Stimulated activated CD4-positive, alpha-beta T cell treated with anti-CD3 and anti-CD28 coated beads, TNF-alpha, amount 100 ng/mL, for 24 hours (primary cell): ENCODE results near the gene EPHA2.
"Not testable (repeated sequence)": the region's sequence is repeated elsewhere in the genome, so short reads cannot be mapped to it uniquely, and the experiment has no call there.

Experiments
- DNase-seq, 3 experiments: peaks; one replicate each; pipeline ENCODE4 v3.0.0-alpha.2; 2020; ENCODE audit warnings: low read depth in 3 of 3

Gene EPHA2

DNA sequence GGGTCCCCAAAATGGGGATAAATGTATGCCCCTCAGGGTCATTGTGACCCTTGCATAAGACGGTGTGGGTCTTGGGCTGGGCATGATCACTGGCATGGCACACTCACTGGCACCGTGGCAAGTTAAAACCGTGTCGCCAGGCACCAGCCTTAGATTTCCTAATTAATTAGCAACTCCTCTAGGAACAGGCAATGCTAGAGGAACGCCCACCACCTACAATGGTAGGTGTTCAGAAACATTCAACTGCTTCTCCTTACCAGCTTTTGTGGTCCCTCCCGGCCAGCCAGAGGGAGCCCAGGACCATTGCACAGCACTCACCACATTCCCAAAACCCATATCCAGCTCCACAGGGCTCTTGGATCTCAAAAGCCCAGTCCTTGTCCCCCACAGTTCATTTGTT, 36.4 kb downstream of the EPHA2 start:
- no peak for DNase-seq

DNA sequence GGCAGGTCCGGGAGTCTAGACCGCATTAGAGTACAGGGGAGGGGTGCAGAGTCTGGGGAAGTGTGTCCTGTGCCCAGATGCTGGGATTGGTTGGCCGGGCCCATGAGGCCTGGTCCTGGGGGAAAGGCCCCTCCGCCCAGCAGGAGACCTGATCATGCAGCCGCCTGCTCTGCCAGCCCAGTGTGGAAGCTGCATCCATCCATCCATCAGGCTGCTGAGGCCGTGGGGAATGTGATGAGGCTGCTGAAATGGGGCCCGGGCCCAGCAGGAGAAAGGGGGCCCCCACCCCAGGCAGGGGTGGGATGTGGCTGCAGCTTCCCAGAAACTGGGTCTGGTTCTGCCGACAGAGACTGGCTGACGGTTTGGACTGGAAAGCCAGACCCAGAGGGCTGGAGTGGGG, 37.2 kb downstream of the EPHA2 start:
- no peak for DNase-seq

DNA sequence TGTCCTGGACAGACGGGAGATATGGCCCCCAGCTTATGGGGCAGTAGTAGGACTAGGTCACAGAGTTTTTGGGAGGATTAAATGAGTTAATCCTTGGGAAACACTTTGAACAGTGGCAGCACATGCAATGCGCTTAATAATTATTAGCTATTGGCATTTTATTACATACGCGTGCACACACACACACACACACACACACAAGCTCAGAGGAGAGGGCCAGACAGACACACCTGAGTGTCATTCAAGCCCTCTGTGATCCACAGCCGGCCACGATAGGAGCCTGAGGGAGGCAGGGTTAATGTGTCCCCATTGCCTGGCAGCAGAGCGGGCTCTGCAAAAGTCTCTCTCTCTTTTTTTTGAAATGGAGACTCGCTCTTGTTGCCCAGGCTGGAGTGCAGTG, 37.9 kb downstream of the EPHA2 start:
- DNase-seq = no peak

DNA sequence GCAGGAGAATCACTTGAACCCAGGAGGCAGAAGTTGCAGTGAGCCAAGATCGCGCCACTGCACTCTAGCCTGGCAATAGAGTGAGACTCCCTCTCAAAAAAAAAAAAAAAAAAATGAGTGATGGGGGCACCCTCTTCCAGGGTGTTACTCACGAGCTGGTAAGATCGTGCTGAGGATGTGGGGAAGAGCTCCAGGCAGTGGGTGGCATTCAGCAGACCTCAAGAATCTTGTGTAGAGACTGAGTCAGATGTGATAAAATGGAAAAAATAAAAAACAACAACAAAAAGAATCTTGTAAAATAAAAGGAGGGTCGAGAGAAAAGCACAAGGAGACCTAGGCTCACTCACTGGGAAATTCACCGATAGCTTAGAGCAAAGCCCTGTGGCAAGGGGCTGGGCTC, 38.5 kb downstream of the EPHA2 start:
- DNase-seq = no peak

DNA sequence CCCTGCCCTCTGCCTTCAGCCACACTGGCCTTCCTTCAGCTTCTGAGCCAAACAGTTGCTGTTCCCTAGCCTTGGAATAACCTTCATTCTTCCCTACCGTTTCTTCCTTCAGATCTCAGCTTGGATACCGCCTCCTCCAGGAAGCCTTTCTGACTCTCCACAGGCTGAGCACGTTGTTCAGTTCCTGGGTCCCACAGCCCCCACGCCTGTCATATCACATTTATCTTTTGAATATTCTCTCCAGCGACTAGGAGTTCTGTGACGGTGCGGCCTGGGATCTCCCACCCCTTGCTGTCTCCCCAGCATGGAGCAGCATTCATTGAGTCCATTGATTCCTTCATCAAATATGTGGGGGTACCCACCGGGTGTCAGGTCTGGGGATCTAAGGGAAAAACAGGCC, 39.2 kb downstream of the EPHA2 start:
- DNase-seq = no peak

DNA sequence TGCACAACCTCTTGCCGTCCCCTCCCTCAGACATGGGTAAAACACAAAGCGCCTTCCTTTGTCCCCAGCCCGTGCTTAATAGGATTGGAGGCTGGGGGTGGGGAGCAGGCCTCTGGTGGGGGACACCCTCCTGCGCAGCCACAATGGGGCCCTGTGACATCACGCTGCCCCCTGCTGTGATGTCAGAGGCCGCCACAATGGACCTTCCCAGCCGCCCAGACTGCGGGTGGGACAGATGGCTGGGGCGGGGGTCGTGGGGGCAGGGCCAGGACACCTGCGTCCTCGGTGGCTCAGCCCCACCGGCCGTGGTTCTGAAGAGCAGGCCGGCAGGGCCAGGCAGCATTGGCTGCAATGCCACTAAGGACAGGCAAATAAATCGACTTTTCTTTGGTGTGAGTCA, 39.9 kb downstream of the EPHA2 start:
- no peak for DNase-seq

DNA sequence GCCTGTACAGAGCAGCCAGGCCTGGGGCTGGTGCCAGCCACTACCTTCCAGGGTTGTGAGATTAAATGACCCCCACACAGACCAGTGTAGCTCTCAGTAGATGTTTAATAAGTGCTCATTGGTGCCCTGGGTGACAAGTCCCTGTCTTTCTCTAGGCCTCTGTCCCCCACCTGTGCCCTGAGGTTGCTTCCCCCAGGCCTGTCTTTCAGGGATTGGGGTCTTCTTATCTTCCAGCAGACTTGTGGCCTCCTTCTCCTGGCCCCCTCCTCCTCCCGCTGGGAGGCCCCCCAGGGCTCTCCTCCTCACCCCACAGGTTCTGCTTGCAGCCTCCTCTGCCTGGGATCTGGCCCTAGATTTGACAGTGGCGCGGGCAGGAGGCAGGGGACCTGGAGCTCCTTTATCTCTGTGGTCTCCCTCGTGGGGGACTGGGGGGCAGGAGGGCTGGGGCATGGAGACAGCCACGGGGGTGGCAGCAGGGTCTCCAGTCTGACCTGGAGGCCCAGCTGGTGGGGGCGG, 40.3 kb downstream of the EPHA2 start:
- no peak for DNase-seq

DNA sequence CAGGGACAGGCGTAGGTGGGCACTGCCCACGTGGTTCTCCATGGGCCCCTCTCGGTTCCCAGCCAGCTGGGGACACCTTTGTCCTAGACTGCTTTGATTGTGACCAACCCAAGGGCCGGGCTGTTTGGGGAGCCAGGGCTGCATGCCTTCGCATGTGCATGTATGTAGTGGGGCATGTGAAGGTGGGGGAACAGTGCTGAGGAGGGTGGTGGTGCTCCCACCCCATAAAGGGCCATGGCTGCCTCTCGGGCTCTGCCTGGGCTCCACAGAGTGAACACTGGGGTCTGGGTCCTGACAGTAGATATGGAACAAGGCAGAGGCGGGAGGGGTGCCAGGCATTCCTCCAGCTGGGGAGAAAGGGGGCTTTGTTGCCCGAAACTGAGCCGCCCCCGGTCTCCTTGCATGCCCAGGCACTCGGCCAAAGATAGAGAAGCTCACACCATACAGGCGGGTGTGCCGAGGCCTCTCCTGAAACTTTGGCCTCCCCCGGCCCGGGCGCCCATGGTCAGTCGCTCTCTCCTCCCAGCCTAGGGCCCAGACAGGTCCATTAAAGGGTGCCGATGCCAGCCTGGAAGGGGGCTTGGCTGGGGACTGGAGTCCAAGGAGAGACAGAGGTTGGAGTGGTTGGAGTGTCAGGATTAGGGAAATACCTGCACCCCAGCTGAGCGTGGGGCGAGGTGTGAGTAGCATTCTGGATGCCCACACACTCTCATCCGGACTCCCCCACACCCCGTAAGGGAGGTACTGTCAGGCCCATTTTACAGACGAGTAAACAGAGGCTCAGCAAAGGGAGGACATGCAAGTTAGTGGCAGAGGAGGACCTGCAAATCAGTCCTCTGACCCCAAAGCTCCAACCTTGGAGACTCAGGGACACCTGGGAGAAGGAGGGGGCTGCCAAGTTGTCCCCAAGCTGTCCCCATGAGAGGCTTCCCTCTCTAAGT, 41.1 kb downstream of the EPHA2 start:
- DNase-seq = no peak

DNA sequence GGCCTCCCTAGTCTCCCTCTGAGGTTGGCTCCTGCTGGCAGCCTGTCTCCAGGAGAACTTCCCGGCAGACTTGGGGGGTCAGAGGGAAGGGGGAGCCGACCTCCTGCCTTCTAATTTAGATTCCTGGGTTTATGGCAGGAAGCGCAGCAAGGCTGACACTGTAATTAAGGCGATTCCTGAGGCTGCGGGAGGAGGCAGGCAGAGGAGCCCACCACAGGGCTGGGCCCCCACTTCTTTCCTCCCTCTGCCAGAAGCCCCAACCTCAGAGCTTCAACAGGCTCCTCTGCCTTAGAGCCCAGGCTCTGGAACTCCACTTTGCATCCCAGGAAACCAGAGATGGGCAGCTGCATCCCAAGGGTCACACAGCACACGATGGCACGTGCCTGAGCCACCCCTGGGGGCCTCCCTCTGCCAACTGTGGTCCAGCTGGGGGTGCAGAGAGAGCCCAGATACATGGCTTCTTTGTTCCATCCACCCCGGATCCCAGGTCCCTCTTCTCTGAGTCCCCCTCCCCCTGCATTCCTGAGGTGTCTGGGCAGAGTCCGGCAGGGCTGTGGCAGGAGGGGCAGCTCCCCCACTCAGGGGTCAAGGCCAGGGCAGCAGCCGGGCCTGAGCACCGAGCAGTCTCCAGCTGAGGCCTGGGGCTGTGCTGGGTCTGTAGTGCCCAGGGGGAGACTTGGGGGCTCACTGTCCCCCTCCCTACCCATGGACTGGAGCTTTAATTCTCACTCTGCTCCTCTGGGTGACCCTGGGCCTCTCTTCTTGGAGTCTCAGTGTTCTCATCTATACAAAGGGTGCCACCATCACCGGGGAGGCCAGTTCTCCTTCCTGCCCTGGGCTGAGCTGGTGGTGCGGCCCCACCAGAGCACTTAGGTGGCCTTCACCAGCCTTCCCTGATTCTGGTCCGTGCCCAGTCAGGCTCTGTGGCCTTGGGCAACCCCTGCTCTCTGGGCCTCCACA, 43.0 kb downstream of the EPHA2 start:
- no peak for DNase-seq

DNA sequence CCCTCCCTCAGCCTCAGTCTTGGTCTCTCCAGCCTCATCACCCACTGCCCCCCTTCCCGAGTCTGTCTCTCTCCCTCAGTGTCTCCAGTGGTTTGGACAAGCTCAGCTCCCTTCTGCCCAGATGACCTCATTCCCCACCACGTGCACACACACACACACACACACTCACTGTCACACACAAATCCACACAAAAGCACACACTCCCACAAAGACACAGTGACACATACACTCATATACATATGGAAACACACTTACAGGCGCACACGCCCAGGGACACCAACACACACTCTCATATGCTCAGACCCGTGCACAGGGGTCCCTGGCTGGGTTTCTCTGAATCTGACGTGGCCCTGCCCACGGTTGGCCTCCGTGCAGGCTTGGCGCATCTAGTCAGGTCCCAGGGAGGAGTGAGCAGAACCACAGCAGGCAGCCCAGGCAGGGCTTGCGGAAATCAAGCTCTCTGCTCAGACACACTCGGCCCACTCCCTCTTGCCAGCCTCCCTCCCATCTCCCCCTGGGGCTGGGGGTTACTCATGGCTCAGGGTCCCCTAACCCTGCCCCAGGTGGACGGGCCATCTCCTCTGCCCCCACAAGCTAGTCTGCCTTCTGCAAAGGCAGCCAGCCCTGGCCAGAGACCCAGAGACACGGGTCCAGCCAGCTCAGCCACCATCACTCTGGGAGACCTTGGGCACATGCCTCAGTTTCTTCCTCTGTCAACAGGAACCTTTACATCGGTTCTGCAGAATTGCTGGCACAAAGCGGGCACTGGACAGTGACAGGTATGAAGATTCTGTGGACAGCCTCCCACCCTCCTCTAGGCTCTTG, 43.9 kb downstream of the EPHA2 start:
- no peak for DNase-seq

DNA sequence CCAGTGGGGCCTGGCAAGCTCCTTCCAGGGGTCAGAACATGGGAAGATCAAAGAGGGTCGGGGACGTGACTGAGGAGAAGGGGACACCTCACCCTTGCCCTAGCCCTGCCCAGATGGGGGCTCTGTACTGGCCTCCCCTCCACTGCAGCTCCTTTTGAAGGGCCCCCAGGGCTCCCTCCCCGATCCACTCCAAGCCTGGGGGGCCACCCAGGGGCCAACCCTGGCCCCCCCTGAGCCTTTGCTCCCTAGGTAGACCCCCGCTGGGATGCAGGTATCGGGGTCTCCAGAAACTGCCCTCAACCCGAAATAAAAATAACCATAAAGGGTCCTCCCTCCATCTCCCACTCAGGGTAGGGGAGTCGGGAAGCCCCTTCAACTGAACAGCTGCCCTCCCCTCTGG, 45.0 kb downstream of the EPHA2 start:
- DNase-seq = no peak

DNA sequence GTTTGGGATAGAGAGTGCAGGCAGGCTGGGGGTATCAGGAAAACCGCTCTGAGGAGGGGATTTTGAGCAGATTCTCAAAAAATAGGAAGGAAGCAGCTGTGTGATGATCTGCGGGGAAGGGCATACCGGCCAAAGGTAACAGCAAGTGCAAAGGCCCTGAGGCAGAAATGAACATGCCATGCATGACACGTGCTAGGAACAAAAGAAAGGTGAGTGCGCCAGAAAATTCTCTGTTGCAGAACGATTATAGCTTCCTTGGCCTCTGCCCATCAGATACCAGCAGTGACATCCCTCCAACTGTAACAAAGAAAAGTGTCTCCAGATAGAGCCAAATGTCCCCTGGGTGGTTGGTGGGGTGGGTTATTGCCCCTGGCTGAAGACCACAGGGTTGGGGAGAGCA, 45.4 kb downstream of the EPHA2 start:
- DNase-seq = no peak

DNA sequence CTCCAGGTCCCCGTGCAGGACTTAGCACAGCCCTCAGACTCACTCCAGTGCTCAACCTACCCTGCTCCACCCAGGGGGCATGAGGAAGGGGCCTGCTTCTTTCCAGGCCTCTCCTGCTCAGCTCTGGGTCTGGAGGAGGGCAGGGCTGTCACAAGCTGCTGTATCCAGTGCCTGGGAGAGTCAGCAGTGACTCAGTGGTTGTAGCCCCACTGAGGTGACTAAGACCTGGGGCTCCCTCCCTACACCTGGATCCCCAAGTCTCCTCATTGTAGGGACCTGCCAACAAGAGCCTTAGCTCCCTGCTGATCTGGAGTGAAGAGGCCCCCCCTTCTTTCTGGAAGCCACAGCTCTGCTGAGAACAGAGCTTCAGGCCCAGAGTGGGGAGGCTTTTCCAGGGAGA, 46.3 kb downstream of the EPHA2 start:
- no peak for DNase-seq

DNA sequence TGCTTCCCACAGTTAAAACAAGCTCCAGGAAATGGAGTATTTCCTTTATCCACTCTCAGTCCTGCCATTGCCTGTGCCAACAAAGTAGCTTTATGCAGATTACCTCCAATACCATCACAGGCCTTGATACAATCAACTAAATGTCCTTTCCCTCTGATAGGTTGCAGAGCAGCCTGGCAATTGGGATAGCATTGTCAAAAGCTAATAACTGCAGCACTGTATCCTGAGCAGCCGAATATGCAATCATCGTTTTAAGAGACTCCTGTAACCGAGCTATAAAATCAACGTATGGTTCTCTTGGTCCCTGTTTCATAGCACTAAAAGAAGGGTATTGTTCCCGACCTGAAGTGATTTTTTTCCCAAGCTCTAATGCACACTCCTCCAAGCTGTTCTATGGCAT, 48.8 kb downstream of the EPHA2 start:
- not testable (repeated sequence) for DNase-seq

DNA sequence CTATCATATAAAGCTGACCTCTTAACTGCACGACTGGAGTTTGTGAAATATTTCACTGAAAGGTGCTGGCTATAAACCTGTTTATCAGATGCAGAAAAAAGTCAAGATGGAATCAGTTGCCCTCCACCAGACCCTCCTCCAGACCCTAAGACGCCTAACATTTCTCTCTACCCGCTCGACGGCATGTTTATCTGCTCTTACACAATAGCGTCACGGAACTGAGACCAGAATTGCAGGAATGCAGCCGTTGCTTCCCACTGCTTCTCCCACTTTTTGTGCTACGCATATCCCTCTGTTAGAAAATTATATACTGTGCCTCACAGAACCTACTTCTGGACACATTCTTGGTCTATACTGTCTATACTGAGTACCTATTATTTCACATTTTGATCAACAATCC, 54.2 kb downstream of the EPHA2 start:
- no peak for DNase-seq

DNA sequence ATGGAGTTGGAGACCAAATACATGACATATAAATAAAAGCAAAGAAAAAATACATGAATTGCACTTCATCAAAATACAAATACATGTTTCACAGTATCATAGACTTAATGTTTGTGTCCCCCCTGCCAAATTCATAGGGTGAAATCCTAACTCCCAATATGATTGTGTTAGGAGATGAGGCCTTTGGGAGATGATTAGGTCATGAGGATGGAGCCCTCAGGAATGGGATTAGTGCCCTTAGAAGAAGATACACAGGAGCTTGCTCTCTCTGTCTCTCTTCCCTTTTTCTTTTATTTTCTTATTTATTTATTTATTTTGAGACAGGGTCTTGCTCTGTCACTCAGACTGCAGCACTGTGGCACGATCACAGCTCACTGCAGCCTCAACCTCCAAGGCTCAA, 56.5 kb downstream of the EPHA2 start:
- no peak for DNase-seq

DNA sequence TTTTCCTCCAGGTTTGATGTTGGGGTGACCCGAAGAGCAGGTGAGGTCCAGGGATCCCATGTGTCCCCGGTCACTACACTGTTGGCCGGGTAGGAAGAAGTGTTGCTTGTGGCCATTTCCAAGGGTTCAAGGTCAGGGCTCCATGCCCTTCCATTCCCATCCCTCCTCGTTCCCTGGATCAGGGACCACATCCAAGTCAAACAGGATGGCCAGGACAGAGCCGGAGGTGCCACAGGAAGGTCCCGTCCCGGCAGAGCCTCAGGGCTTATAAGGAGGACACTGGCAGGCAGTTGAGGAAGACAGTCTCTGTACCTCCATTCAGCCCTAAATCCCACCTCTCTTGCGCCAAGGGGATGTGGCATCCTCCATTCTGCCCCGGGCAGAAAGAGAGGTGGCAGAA, 60.4 kb downstream of the EPHA2 start:
- no peak for DNase-seq

DNA sequence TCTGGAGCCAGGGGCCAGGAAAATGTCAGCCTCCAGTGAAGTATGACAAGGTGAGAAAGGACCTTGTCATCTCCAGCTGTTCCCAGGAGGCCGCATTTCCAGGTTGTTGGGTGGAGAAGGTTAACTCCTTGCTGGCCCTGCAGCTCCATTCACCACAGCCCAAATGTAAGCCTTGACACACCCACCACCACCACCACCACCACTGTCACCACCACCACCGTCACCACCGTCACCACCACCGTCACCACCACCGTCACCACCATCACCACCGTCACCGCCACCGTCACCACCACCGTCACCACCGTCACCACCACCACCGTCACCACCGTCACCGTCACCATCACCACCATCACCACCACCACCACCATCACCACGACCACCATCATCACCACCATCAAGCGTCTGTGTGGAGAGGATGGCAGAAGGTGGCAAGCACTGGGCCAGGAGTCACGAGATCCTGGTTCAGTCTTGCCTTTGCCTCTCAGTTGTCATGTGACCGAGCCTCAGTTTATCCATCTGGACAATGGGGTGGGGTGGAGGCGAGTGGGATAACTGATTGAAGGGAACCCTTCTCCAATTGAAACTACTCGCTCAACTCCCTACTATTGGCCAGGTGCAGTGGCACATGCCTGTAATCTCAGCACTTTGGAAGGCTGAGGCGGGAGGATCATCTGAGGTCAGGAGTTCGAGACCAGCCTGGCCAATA, 61.3 kb downstream of the EPHA2 start:
- DNase-seq = no peak

DNA sequence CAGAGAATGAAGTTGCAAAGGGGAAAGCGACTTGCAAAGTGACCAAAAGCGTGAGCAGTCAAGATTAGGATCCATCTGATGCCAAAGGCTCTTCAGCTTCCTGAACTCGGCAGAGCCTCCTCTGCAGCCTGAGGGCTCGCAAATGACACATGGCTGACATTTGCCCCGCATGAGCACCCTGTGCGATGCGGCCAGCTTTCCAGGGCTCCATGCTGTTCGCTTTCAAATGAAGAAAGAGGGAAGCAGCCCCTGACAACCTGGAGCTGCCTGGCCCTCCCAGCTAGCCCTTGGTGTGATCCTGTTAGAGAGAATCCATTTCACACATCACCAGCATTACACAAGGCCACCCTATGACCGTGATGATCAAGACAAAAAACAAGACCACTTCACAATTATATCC, 62.3 kb downstream of the EPHA2 start:
- no peak for DNase-seq

DNA sequence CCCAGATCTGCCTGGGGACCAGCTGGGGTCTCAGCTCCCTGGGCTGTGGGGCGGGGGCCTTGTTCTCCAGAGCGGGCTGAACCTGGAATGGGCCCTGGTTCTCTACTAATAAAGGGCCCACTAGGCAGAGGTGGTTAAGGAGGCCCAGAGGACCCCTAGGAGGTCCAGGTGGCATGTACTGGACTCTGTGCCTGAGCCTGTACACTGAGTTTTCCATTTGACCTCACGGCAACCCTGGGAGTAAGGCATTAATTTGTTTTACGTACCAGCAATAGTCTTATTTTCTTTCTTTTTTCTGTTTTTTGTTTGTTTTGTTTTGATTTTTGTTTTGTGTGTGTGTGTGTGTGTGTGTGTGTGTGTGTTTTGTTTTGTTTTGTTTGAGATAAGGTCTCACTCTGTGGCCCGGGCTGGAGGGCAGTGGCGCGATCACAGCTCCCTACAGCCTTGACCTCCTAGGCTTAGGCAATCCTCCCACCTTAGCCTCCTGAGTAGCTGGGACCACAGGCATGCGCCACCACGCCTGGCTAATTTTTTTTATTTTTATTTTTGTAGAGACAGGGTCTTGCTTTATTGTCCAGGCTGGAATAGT, 62.9 kb downstream of the EPHA2 start:
- no peak for DNase-seq
